PC-3 (cell line): ENCODE data around the gene CACNA1I. TPM values are rescaled to one million over a fixed set of nuclear protein-coding genes. Genes with fewer than 3 reads are reported as not detected.

Experiments
- ATAC-seq: fragments of 200-7000 bp; cut with Tn5 transposase; 2 replicates; pipeline ENCODE4 v1.9.1; 2020; ENCODE audit warnings: mild to moderate bottlenecking, moderate library complexity
- BruUV-seq: library from RNA; stranded (reverse); fragments of 400-500 nt; replicated peaks from 2 replicates; lab custom pipeline; 2021; lab: Mats Ljungman, UMichigan
- CTCF ChIA-PET: fragments of 300-600 bp; sonication (Branson Sonifier 250); formaldehyde crosslinking; loops from one replicate; lab custom pipeline; 2022; ENCODE audit warnings: antibody characterized with exemption; lab: Charles Lee
- POLR2A ChIA-PET: fragments of 300-600 bp; sonication (Branson Sonifier 250); formaldehyde crosslinking; loops from one replicate; lab custom pipeline; 2022; ENCODE audit warnings: antibody characterized with exemption; ENCODE audit not compliant: unreplicated experiment; lab: Charles Lee
- DNase-seq: peaks from one replicate; pipeline ENCODE4 v3.0.0-alpha.2; 2015
- H2AFZ ChIP-seq: fragments of 300-600 bp; sonication (generic); 2 replicates; pipeline ENCODE4 v1.6.0; 2016; ENCODE audit warnings: antibody characterized with exemption, low read length
- H3F3A ChIP-seq: fragments of 300-600 bp; sonication (generic); one replicate; pipeline ENCODE4 v1.6.0; 2017; ENCODE audit warnings: antibody characterized with exemption, low read length, control low read depth, mild to moderate bottlenecking; ENCODE audit not compliant: unreplicated experiment
- H3K27ac ChIP-seq: fragments of 300-600 bp; sonication (generic); 2 replicates; pipeline ENCODE4 v1.5.1; 2016; ENCODE audit warnings: mild to moderate bottlenecking, low read length
- H3K27me3 ChIP-seq: fragments of 300-600 bp; sonication (generic); 2 replicates; pipeline ENCODE4 v1.6.1; 2016; ENCODE audit warnings: low read length, mixed read lengths
- H3K36me3 ChIP-seq: fragments of 300-600 bp; sonication (generic); 2 replicates; pipeline ENCODE4 v1.6.1; 2016; ENCODE audit warnings: low read depth, mixed run types, low read length, mixed read lengths
- H3K4me1 ChIP-seq: fragments of 300-600 bp; sonication (generic); 2 replicates; pipeline ENCODE4 v1.5.1; 2016; ENCODE audit warnings: low read length; ENCODE audit not compliant: insufficient read depth
- H3K4me2 ChIP-seq: fragments of 300-600 bp; sonication (generic); 2 replicates; pipeline ENCODE4 v1.6.0; 2016; ENCODE audit warnings: low read length
- H3K4me3 ChIP-seq: fragments of 300-600 bp; sonication (generic); 2 replicates; pipeline ENCODE4 v1.5.1; 2016; ENCODE audit warnings: mild to moderate bottlenecking, low read length, mixed read lengths
- H3K79me2 ChIP-seq: fragments of 300-600 bp; sonication (generic); 2 replicates; pipeline ENCODE4 v1.6.1; 2017; ENCODE audit warnings: low read length, mixed read lengths
- H3K9ac ChIP-seq: fragments of 300-600 bp; sonication (generic); 2 replicates; pipeline ENCODE4 v1.6.0; 2016; ENCODE audit warnings: mild to moderate bottlenecking, low read length
- H3K9me2 ChIP-seq: fragments of 300-600 bp; sonication (generic); replicated peaks from 2 replicates; pipeline ENCODE4 v1.6.1; 2016; ENCODE audit warnings: mixed run types, low read length, mixed read lengths
- H3K9me3 ChIP-seq: fragments of 300-600 bp; sonication (generic); 2 replicates; pipeline ENCODE4 v1.6.1; 2016; ENCODE audit warnings: low read length, mixed read lengths
- H4K20me1 ChIP-seq: fragments of 300-600 bp; sonication (generic); 2 replicates; pipeline ENCODE4 v1.6.1; 2016; ENCODE audit warnings: low read length, mixed read lengths
- EZH2 ChIP-seq: fragments of 300-600 bp; sonication (generic); IDR thresholded peaks from one replicate; pipeline ENCODE4 v1.6.1; 2017; ENCODE audit warnings: antibody characterized with exemption, mild to moderate bottlenecking, low read length; ENCODE audit not compliant: unreplicated experiment
- EZH2phosphoT487 ChIP-seq: fragments of 300-600 bp; sonication (generic); IDR thresholded peaks from 2 replicates; pipeline ENCODE4 v1.6.1; 2018; ENCODE audit warnings: mild to moderate bottlenecking, antibody characterized with exemption, low read length, borderline replicate concordance
- intact Hi-C: fragments of 100-400 bp; cut with micrococcal nuclease; formaldehyde crosslinking; loops from 2 replicates; pipeline ENCODE4 v1.9.0; 2023
- total RNA-seq: library from RNA; depleted of rRNA; stranded (reverse); fragments of >200 nt; gene quantifications from 2 replicates; pipeline ENCODE4 v1.2.3, GENCODE V29; 2014
- TF ChIP-seq, protein P1 (sequence below): fragments of 300-600 bp; sonication (generic); conservative IDR thresholded peaks from 2 replicates; pipeline ENCODE4 v1.5.1; 2017; ENCODE audit warnings: antibody characterized with exemption, low read depth, mild to moderate bottlenecking, low read length

CACNA1I gene
- total RNA-seq, 1 experiment from 2014 or later: not detected

- Histone ChIP-seq H3K36me3 (no peaks in the 10 kb centered on the region), H4K20me1 (no peaks in the 10 kb centered on the region), H3K4me3 (no peak overlapping the region), H3K79me2 (no peaks in the 10 kb centered on the region), H3F3A (no peaks in the 10 kb centered on the region), H3K9ac (no peak overlapping the region), H3K4me2 (no peak overlapping the region), H3K9me3 (no peaks in the 10 kb centered on the region), H2AFZ (no peak overlapping the region), H3K27me3 (no peaks in the 10 kb centered on the region), H3K4me1 (no peaks in the 10 kb centered on the region), H3K27ac (no peak overlapping the region), H3K9me2 (no peaks in the 10 kb centered on the region)
- DNase-seq: no peak
- ChIA-PET POLR2A (no interaction called here), CTCF (no interaction called here)
- TF ChIP-seq EZH2phosphoT487 (no peak), EZH2 (no peak)
- TF ChIP-seq, protein P1, sequence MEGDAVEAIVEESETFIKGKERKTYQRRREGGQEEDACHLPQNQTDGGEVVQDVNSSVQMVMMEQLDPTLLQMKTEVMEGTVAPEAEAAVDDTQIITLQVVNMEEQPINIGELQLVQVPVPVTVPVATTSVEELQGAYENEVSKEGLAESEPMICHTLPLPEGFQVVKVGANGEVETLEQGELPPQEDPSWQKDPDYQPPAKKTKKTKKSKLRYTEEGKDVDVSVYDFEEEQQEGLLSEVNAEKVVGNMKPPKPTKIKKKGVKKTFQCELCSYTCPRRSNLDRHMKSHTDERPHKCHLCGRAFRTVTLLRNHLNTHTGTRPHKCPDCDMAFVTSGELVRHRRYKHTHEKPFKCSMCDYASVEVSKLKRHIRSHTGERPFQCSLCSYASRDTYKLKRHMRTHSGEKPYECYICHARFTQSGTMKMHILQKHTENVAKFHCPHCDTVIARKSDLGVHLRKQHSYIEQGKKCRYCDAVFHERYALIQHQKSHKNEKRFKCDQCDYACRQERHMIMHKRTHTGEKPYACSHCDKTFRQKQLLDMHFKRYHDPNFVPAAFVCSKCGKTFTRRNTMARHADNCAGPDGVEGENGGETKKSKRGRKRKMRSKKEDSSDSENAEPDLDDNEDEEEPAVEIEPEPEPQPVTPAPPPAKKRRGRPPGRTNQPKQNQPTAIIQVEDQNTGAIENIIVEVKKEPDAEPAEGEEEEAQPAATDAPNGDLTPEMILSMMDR: no peak
- BruUV-seq: no TSS peak
- ATAC-seq: no peak
- intact Hi-C loops: no loop called here
Observed at GRCh38 chr22:39627865-39628562, 57.5 kb downstream of the CACNA1I start.

DNA sequence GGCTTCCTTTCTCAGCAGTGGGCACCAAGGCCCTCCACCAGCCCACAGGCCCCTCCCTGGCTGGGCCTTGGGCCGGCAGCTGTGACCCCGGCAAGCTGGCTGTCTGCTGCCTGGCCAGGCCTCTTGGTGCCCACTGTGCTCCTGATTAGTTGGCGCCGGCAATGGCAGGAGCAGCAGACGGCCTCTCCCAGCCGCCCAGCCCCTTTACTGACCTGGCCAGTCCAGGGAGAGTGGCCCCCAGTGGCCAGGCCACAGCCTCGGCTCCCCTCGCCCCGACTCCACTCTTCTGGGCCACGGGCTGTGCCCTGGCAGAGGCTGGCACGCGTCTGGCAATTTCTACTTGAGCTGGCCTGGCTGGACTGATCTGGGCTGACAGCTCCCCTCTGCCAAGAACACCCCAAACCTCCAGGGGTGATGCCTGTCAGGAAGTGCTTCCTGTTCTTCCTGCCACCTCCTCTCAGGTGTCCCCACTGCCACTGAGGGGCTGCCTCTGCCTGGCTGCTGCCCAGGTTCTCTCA is 58.1 kb downstream of the CACNA1I start:
- Histone ChIP-seq H3K4me2 (no peak overlapping the region), H3K4me1 (no peaks in the 10 kb centered on the region), H3K27ac (no peak overlapping the region), H3K9me3 (no peaks in the 10 kb centered on the region), H3F3A (no peaks in the 10 kb centered on the region), H3K27me3 (no peaks in the 10 kb centered on the region), H2AFZ (no peak overlapping the region), H3K4me3 (no peak overlapping the region), H3K79me2 (no peaks in the 10 kb centered on the region), H3K36me3 (no peaks in the 10 kb centered on the region), H3K9me2 (no peaks in the 10 kb centered on the region), H3K9ac (no peak overlapping the region), H4K20me1 (no peaks in the 10 kb centered on the region)
- ChIA-PET POLR2A (no interaction called here), CTCF (no interaction called here)
- no TSS peak for BruUV-seq
- TF ChIP-seq, protein P1: no peak
- TF ChIP-seq EZH2phosphoT487 (no peak), EZH2 (no peak)
- intact Hi-C loops: no loop called here
- DNase-seq (no peak), ATAC-seq (no peak)

DNA sequence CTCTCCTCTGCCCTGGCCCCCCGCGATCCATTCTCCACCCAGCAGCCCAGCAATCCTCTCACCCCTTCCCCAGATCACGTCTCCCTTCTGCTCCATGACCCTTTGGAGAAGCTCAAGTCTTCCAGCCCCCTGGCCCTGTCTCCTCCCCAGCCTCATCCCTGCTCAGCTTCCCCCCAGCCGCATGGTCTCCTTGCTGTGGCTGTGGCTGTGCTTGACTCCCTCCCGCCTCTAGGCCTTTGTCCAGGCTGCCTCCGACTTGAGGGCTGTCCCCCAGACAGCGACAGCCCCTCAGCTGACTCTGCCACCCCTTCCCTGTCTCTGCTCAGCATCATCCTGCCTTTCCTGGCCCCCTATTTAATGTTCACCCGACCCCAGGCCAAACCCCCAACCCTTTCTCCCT is 59.3 kb downstream of the CACNA1I start:
- ATAC-seq (no peak), DNase-seq (no peak)
- ChIA-PET CTCF (no interaction called here), POLR2A (no interaction called here)
- H3F3A ChIP-seq: no peaks in the 10 kb centered on the region
- H2AFZ ChIP-seq: no peak overlapping the region
- no peak overlapping the region for H3K4me2 ChIP-seq
- TF ChIP-seq EZH2 (no peak), EZH2phosphoT487 (no peak)
- TF ChIP-seq, protein P1: no peak
- no peaks in the 10 kb centered on the region for H3K36me3 ChIP-seq
- peaks cover 7% of the 10 kb centered on the region for H3K4me1 ChIP-seq
- intact Hi-C loops: no loop called here
- no peaks in the 10 kb centered on the region for H3K9me3 ChIP-seq
- H3K4me3 ChIP-seq: no peak overlapping the region
- H3K9me2 ChIP-seq: no peaks in the 10 kb centered on the region
- H3K27ac ChIP-seq: no peak overlapping the region
- no peaks in the 10 kb centered on the region for H4K20me1 ChIP-seq
- H3K79me2 ChIP-seq: no peaks in the 10 kb centered on the region
- no TSS peak for BruUV-seq
- H3K9ac ChIP-seq: no peak overlapping the region
- H3K27me3 ChIP-seq: no peaks in the 10 kb centered on the region
